T1000 (cell line): ENCODE results near the gene RFX1.

Source experiments
- DNase-seq: peaks from one replicate; lab custom pipeline; 2025; ENCODE audit warnings: mixed read lengths; lab: John Stamatoyannopoulos, UW

The RFX1 gene

DNA sequence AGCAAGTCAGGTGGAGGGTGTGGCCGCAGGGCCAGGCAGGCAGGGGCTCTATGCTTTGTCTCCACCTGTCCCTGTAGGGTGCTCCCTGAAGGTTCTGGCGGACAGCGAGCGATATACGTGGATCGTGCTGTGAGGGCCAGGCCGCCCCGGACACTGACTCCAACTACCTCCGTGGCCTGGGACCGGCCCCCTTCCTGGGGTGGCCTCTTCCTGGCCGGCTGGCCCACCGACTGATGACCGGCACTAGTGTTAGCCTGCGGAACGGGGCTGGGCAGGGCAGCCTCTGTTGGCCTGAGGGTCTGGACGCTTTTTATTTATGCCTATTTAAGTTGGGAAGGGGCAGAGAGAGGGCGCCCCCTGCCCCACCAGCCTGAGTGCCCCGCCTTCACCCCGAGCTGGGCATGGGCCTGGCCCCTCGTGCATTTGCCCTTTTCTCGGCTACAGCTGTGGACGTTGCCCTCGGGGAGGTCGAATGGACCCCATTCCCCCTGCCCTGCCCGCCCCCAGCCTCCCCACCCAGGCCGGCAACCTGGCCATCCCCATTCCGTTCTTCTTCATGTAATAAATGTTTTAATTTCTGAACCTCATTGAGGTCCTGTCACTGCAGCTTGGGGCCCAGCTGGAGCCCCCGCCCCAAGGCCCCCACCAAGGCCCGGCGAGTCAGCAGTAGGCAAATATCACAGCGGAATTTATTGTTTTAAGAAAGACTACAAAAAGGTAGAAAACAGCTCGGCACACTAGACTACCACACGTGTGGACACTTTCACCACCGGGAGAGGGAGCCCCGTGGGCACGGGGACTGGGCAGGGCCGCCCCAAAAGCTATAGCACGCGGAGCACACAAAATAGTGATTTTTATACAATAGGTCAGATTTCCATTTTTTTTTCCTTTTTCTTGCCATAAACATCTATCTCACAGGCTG lies 45.0 kb downstream of the RFX1 start:
- no peak for DNase-seq

DNA sequence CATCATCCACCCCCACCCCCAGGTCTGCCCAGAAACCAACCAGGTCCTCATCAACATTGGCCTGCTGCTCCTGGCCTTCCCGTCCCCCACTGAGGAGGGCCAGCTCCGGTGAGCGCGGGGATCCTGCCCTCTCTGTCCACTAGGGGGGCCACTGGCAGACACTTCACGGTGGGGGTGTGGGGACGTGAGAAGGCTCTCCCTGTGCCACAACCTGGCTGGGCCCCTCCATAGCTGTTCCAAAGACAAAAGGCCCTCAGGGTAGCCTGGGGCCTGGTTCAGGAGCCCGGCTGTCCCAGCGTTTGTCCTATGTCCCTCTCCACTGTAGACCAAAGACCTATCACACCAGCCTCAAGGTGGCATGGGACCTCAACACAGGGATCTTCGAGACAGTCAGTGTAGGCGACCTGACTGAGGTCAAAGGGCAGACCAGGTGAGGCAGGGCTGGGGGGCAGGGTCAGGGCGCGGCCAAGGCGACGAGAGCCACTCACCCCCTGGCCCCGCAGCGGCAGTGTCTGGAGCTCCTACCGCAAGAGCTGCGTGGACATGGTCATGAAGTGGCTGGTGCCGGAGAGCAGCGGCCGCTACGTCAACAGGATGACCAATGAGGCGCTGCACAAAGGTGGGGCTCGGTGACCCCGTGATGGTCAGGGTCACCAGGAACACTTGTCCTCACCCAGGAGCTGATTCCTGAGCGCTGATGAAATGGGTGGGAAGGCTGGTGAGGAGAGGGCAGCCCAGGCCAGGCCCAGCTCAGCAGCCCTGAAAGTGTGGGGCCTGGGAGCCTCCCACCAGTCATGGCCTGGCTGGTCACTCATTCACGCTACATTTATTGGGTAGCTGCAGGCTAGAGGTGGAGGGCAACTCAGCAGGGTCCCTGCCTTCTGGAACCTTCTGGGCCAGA lies 45.9 kb downstream of the RFX1 start:
- no peak for DNase-seq

DNA sequence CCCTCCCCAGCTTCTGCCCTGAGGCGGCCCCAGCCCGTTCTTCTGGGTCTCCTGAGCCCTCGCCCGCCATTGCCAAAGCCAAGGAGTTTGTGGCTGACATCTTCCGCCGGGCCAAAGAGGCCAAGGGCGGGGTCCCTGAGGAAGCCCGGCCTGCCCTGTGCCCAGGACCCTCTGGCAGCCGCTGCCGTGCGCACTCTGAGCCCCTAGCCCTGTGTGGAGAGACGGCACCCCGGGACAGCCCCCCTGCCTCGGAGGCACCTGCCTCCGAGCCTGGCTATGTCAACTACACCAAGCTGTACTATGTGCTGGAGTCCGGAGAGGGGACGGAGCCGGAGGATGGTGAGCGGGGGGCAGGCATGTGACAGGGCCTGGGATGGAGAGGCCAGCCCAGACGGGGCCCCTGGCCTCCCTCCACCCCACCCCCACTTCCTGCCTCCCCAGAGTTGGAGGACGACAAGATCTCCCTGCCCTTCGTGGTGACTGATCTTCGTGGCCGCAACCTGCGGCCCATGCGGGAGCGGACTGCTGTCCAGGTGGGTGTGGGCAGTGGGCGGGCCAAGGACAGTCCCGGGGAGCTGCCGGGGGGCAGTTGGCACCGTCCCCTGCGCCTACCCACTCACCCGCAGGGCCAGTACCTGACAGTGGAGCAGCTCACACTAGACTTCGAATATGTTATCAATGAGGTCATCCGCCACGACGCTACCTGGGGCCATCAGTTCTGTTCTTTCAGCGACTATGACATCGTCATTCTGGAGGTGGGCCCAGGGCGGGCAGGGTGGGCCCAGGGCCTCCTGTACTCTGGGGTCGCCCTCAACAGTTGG lies 46.8 kb downstream of the RFX1 start:
- no peak for DNase-seq

DNA sequence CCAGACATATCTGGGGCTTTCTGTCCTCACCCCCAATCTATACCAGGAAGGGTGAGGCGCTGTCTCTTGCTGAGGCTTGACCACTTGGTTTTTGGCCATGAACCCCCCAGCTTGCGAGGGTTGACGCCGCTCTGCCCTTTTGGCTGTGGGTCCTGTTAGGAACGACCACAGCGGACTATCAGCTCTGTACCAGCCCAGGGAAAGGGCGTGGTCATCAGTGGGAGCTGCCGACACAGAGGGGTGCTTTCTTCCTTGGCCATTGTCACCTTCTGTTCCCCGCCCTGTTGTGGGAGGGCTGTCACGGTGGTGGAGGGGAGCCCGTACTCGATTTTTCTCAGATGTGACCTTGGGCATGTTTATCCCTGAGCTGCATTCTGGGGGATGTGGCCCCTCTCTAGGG lies 48.1 kb downstream of the RFX1 start:
- DNase-seq: no peak

DNA sequence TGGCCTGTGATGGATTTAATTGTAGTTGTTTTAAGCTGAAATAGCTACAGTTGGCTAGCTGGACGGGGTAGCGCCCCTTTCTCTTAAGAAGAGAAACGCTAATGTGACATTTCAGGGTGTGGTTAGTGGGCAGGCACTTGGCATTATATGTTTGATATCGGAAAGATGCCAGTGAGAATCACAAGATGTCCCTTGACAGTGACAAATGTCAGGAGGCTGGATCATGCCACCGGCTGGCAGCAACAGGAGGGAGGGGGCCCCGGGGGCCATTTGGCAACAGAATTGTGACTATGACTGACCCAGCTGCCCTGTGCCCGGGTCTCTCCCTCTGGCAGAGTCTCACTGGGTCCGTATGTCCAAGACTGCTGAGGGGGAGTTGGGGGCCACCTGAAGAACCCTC lies 49.1 kb downstream of the RFX1 start:
- no peak for DNase-seq

DNA sequence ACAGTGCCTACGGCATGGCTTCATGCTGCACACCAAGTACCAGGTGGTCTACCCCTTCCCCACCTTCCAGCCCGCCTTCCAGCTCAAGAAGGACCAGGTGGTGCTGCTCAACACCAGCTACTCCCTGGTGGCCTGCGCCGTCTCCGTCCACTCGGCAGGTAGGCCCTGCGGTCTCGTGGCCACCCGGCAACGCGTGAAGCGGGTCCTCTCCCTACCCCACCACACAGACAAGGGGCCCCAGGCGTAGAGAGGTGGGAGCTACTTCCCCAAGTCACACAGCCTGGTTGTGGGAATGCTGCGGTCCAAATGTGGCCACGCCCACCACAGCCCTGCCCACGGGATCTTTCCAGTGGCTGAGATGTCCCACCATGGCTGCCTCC lies 49.8 kb downstream of the RFX1 start:
- no peak for DNase-seq

DNA sequence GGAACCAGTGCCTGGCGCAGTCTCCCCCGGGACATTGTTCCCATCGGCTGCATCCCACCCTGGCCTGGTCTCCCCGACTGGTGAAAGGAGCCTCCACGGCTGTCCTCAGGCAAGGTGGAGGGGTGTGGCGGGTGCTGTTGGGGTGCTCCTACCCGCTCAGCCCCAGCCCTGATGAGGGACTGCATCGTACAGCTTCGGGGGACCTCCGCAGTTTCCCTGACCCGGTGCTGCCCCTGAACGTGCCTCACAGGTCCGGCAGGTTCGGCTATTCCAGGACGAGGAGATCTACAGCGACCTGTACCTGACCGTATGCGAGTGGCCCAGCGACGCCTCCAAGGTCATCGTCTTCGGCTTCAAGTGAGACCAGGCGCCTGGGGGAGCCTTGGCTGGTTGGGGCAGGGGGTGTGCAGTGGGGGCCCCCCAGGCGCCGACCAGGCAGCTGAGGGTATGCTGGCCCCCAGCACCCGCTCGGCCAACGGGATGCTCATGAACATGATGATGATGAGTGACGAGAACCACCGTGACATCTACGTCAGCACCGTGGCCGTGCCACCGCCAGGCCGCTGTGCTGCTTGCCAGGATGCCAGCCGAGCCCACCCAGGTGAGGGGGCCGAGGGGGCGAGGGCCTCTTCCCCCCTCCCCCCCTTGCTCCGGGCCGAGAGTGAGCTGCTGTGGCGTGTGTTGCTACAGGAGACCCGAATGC lies 50.3 kb downstream of the RFX1 start:
- DNase-seq: no peak

DNA sequence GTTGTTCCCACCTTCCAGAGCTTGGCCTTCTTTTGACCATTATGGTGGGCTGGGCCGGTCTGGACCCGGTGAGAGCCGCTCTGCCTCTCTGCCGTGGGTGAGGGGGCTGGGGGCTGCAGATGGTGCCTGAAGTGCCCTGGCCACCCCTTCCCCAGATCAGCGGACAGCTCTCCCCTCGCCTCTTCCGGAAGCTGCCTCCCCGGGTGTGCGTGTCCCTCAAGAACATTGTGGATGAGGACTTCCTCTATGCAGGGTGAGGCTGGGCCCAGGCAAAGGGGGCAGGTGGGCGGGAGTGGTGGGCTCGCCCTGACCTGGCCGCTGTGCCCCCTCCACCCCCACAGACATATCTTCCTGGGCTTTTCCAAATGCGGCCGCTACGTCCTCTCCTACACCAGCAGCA lies 51.9 kb downstream of the RFX1 start:
- no peak for DNase-seq

DNA sequence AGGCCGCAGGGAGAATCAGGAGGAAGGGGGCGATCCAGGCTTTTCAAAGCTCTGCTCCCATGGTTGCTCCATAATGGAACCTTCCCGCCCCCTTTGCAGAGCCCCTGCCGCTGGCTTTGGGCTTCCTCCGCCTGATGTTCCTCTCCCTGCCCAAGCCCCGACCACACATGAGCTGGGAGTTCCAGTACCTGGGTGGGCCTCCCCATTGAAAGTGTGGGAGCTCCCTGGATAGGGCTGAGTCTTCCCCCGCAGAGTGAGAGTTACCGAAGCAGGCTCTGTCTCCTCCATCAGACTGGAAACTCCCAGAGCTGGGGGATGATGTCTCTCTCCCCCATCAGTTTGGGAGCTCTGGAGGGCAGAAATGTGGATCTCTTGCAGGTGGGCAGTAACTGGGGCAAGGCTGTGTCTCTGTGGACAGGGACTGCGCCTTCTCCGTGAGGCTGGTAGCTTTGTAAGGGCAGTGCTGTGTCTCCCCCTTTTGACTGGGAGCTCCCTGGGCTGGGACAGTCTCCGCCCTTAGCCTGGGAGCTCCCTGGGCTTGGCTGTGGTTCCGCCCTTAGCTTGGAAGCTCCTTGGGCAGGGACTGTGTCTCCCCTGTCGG lies 53.1 kb downstream of the RFX1 start:
- no peak for DNase-seq

DNA sequence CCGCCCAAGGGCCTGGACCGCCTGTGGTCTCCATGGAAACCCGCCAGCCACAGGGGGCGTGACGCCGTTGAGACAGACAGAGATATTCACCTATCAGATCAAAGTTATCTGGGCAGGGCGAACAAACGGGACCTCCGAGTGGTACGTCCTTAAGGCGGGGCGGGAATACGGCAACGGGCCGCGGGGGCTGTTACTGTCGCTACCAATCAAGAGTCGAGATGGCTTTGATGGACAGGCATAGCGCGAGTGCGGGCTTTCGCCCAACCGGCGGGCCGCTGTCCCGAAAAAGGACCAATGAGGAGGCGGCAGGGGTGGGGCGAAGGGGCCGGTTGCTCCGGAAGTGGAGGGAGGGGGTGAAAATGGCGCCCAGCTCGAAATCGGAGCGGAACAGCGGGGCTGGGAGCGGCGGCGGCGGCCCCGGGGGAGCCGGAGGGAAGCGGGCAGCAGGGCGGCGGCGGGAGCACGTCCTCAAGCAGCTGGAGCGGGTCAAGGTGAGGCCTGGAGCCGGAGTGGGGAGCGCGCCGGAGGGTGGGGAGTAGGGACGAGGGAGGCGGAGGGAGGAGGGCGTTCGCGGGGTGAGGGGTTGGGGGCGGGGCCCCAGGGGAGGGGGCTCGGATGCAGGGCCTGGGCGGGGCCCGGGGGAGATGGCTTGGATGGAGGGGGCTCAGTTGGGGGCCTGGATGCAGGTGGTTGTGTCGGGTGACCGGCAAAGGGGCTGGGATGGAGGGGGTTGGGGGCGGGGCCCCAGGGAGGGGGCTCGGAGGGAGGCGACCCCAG lies 53.8 kb downstream of the RFX1 start, which contains the start of gene DCAF15:
Gene DCAF15, plus strand, starts transcription at position 356 of the 777 bp plus-strand sequence. Its CDS starts 4 bp downstream, at position 360.
- peak; percentile 99 for DNase-seq

DNA sequence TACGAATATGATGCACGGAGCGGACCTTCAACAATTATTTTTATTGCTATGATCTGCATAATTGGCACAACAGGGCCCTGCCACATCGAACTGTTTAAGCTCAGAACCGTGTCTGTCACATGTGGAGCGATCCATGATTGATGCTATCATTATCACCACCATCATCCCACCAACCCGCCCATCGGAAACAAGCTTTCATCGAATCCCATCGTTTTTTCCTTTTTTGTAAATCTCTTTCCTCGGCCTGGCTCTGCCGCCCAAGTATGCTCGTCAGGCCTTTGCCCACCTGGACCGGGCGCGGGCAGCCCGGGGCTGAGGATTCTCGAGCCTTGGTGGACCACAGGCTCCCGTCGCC lies 54.3 kb downstream of the RFX1 start:
- DNase-seq: no peak

DNA sequence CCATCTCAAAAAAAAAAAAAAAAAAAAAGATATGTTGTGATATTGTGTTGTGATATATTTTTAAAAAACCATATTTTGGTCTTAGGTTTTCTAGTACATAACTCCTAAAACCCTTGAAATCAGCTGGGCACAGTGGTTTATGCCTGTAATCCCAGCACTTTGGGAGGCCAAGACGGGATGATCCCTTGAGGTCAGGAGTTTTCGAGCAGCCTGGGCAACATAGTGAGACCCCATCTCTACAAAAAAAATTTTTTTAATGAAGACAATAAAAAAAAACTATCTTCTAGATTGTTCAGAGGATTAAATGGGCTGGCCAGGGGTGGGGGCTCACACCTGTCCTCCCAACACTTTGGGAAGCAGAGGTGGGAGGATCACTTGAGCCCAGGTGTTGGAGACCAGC lies 55.1 kb downstream of the RFX1 start:
- DNase-seq: no peak

DNA sequence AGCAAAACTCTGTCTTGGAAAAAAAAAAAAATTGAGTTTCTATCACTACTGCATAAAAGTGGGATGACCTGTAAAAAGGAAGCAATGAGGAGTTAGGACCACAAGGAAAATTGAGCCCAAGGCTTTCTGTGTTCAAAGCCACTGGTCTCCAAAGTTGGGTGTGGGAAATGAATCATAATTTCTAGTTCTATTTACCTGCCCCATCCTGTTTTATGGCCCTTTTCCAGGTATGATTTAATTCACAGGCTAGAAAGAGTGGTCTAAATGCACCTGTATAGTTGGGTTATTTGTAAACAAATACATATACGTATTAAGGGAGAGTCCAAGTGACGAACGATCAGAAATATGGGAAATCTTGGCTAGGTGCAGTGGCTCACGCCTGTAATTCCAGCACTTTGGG lies 59.7 kb downstream of the RFX1 start:
- DNase-seq: no peak

DNA sequence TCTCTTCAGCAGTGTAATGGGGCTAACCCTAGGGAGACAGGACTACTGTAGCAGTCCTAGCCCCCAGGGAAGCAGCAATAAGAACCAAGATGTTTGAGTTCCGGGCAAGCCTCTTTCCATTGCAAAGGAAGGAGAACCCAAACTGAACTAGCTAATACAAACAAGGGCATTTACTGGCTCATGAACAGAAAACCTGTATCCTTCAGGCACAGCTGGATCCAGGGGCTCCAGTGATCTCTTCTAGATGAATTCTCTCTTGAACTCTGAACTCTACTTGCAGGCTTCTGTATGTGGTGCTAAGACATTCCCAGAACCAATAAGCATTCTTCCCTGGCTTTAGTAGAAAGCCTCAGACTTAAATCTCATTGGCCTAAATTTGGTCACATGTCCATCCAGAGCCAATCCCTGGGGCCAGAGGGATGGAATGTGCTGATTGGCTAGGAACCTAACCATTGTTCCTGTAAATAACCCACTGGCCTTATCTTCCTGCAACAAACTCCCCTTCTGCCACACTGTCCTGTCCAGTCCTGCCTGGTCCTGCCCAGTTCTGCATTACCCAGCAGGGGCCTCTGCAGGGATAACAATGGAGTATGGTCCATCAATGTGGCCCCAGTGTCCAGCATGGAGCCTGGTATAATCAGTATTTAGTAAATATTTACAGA lies 64.0 kb downstream of the RFX1 start:
- DNase-seq: no peak

DNA sequence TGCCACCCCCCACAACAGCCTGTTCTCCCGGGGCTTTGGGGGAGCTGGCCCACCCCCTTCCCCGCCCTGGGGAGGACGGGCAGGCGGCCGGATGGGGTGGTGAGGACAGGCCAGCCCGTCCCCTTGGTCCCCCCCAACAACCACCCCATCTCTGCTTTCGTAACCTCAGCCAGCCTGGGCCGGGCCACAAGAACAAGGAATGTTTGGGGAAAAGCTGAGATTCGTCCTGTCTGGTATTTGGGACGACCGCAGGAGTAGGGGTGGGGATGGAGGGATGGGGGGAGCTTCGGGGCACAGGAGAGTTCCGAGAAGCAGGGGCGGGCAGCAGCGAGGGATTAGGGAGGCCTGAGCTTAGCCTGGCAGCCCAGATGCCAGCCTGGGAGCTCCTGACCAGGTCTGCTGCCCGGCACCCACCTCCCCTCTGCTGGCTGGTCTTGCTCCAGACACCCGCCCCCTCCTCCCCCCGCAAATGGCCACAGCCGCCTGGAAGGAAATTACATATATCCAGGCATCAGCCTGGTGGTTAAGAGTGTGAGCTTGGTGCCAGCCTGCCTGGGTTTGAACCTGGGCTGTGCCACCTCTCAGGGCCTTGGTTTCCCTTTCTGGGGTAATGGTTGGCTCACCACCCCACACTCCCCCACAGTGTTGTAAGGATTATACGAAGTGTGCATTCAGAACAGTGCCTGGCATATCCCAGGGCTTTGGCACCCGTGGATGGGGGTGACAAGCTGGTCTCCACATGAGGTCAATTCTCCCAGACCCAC lies 67.6 kb downstream of the RFX1 start, which contains the start of gene PODNL1:
Gene PODNL1, minus strand, starts transcription at position 117 of the 764 bp plus-strand sequence. CDS start 236 bp downstream, outside the sequence.
- DNase-seq: no peak

DNA sequence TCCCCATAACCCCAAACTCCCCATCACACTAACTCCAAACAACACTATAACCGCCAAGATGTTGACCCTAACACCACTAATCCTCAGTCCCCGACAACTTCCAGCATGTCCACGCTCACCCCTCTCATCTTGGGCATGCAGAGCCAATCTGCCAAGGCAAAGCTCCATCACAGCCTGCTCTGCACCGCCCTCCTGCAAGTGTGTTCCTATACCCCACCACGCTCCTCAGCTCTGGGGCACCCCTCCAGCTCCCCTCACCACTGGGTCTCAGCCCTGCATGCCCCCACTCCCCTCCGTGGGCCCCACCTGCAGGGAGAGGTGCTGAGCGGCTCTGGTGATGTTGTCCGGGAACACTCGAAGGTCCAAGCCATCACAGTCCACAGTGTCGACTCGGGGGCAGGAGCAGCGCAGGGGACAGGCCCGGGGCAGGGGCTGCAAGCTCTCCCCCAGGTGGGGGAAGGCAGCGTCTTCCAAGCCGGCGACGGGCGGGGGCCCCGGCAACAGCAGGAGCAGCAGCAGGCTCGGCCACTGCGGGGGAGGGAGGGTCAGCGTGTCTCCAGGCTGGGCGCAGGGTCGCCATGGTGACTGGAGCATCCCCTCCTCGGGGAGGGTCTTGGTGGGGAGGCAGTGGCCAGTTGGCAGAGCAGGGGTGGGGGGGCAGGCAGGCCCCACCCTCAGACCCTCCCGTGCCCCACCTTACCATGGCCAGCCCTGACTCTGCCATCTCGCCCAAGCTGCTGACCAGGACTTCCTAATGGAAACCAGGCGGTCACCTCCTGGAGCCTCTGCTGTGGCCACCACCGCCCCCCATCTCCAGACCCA lies 68.4 kb downstream of the RFX1 start:
- DNase-seq: no peak

DNA sequence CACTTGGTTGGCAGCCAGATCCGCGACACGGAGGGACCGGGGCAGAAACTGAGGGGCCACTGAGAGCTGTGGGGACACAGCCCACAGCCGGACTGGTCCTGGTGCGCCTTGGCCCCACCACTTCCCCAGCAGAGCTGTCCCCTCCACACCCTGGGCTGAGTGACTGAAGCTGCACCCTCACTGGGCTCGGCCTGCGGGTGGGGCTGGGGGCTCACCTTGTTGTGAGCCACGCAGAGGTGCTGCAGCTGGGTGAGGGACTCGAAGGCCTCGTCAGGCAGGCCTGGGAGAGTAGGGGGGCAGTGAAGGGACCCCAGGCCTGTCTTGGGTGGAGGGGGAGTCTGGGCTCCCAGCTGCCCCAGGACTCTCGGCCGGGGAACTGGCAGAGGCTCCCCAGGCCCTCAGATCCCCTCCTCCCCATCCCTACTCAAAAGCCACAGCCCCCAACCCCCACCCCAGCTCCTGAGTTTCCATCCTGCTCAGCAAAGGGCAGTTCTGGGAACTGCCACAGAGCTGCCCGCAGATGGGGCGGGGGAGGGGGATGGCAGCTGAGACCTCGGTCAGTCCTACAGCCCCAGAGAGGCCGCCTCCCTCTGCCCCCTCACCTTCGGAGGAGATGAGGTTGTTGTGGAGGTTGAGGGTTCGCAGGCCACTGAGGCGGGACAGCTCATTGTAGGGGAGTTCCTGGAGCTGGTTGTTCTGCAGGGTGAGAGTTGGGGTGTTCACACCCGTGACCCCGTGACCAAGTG lies 70.2 kb downstream of the RFX1 start:
- no peak for DNase-seq
